Fibroblast of mammary gland (primary cell): ENCODE measurements around the gene MYO7B.

ENCODE experiments used
- DNase-seq: peaks from one replicate; pipeline ENCODE4 v3.0.0-alpha.2; 2010; ENCODE audit warnings: low read depth
- H3K4me3 ChIP-seq: 2 replicates; pipeline ENCODE4 v1.5.1; 2011; ENCODE audit warnings: low read depth, mild to moderate bottlenecking, low read length, moderate library complexity; ENCODE audit not compliant: control insufficient read depth
- CTCF ChIP-seq: conservative IDR thresholded peaks from 2 replicates; pipeline ENCODE4 v1.5.1; 2011; ENCODE audit warnings: low read depth, low read length, inconsistent platforms; ENCODE audit not compliant: control insufficient read depth, insufficient read depth

MYO7B gene

GRCh38 chr2:127624756-127625571 is 89.5 kb downstream of the MYO7B start:
- no peak for TF ChIP-seq CTCF
- H3K4me3 ChIP-seq: no peak overlapping the region
- DNase-seq: no peak

GRCh38 chr2:127625572-127625951 is 90.1 kb downstream of the MYO7B start:
- no peak overlapping the region for H3K4me3 ChIP-seq
- TF ChIP-seq CTCF: no peak
- DNase-seq: no peak

- H3K4me3 ChIP-seq: no peak overlapping the region
- no peak for TF ChIP-seq CTCF
Measured at GRCh38 chr2:127626175-127626574, 90.7 kb downstream of the MYO7B start.

GRCh38 chr2:127626917-127627739 is 91.6 kb downstream of the MYO7B start:
- no peak overlapping the region for H3K4me3 ChIP-seq
- no peak for TF ChIP-seq CTCF

More at GRCh38 chr2:127626175-127626574, 90.7 kb downstream of the MYO7B start:
- DNase-seq: no peak

GRCh38 chr2:127627740-127628571 is 92.5 kb downstream of the MYO7B start:
- TF ChIP-seq CTCF: no peak
- no peak overlapping the region for H3K4me3 ChIP-seq
- no peak for DNase-seq

More at GRCh38 chr2:127626917-127627739, 91.6 kb downstream of the MYO7B start:
- DNase-seq: no peak
